ENCODE data around the gene RHBG.

DNA sequence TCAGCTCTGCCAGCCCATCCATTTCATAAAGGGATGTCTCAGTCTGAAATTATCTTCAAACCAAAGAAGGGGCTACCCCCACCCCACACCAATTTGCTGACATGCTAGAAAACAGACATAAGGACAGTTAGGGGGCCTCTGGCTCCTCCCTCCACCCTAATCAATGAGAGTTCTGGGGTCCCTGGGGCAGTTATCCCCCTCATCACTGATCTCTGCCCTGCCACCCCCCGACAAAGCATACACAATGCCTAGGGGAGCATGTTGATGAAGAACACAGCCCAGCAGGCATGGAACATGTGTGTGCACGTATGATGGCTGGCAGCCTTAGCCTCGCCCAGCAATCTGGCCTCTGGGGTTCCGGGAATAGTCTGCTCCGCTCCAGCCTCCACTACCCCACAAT lies 58.9 kb downstream of the RHBG start:
- TF ChIP-seq, protein P1, sequence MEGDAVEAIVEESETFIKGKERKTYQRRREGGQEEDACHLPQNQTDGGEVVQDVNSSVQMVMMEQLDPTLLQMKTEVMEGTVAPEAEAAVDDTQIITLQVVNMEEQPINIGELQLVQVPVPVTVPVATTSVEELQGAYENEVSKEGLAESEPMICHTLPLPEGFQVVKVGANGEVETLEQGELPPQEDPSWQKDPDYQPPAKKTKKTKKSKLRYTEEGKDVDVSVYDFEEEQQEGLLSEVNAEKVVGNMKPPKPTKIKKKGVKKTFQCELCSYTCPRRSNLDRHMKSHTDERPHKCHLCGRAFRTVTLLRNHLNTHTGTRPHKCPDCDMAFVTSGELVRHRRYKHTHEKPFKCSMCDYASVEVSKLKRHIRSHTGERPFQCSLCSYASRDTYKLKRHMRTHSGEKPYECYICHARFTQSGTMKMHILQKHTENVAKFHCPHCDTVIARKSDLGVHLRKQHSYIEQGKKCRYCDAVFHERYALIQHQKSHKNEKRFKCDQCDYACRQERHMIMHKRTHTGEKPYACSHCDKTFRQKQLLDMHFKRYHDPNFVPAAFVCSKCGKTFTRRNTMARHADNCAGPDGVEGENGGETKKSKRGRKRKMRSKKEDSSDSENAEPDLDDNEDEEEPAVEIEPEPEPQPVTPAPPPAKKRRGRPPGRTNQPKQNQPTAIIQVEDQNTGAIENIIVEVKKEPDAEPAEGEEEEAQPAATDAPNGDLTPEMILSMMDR (IDR thresholded peaks at IDR 0.05): no peak
- TF ChIP-seq POLR2AphosphoS5 (IDR thresholded peaks at IDR 0.05): no peak
